Activated T-cell treated with anti-CD3 and anti-CD28 coated beads, Interleukin-2, amount 50 U/mL, for 24 hours (primary cell): Measurements from ENCODE around the gene IL34.

ENCODE experiments used
- DNase-seq: peaks from one replicate; pipeline ENCODE4 v3.0.0-alpha.2; 2020
- H3K27ac Mint-ChIP-seq: 2 replicates; pipeline ENCODE4 v1.8.0; 2020; ENCODE audit warnings: mild to moderate bottlenecking, mixed read lengths
- H3K27me3 Mint-ChIP-seq: 2 replicates; pipeline ENCODE4 v1.8.0; 2020; ENCODE audit warnings: mixed read lengths
- H3K36me3 Mint-ChIP-seq: 2 replicates; pipeline ENCODE4 v1.8.0; 2020; ENCODE audit warnings: low read depth, mixed read lengths
- H3K4me1 Mint-ChIP-seq: 2 replicates; pipeline ENCODE4 v1.8.0; 2020; ENCODE audit warnings: low read depth, mixed read lengths
- H3K4me3 Mint-ChIP-seq: 2 replicates; pipeline ENCODE4 v1.8.0; 2020; ENCODE audit warnings: mild to moderate bottlenecking, moderate library complexity, mixed read lengths
- H3K9me3 Mint-ChIP-seq: 2 replicates; pipeline ENCODE4 v1.8.0; 2020; ENCODE audit warnings: mixed read lengths

The IL34 gene

GRCh38 chr16:70684146-70685060, 38.0 kb downstream of the IL34 start:
- no peak overlapping the region for H3K27ac Mint-ChIP-seq
- no peaks in the 10 kb centered on the region for H3K9me3 Mint-ChIP-seq
- H3K27me3 Mint-ChIP-seq: peaks cover 38% of the 10 kb centered on the region
- H3K4me1 Mint-ChIP-seq: peaks cover 11% of the 10 kb centered on the region
- no peaks in the 10 kb centered on the region for H3K36me3 Mint-ChIP-seq
- no peak for DNase-seq
- H3K4me3 Mint-ChIP-seq: peak overlapping the region; percentile 65

- Mint-ChIP-seq H3K4me1 (peaks cover 11% of the 10 kb centered on the region), H3K4me3 (peak overlapping the region; percentile 65), H3K36me3 (no peaks in the 10 kb centered on the region), H3K9me3 (no peaks in the 10 kb centered on the region), H3K27me3 (peaks cover 38% of the 10 kb centered on the region), H3K27ac (no peak overlapping the region)
- DNase-seq: peak; percentile 47
Measured at GRCh38 chr16:70685061-70685937, 38.9 kb downstream of the IL34 start.

- Mint-ChIP-seq H3K36me3 (no peaks in the 10 kb centered on the region), H3K4me3 (peak within 1 kb of the TSS; percentile 65), H3K4me1 (peaks cover 11% of the 10 kb centered on the region), H3K27me3 (peaks cover 38% of the 10 kb centered on the region), H3K9me3 (no peaks in the 10 kb centered on the region), H3K27ac (peak within 1 kb of the TSS; percentile 37)
- DNase-seq: peak; percentile 56
Measured at GRCh38 chr16:70685938-70686375, 39.6 kb downstream of the IL34 start, which contains the start of gene MTSS2. Gene MTSS2 (minus strand): TSS chr16:70686053. CDS start chr16:70685791, 262 bp downstream.

- DNase-seq: no peak
- Mint-ChIP-seq H3K36me3 (no peaks in the 10 kb centered on the region), H3K9me3 (no peaks in the 10 kb centered on the region), H3K4me3 (peak overlapping the region; percentile 54), H3K27ac (peak overlapping the region; percentile 37), H3K27me3 (peaks cover 38% of the 10 kb centered on the region), H3K4me1 (peaks cover 11% of the 10 kb centered on the region)
Measured at GRCh38 chr16:70686376-70687101, 40.2 kb downstream of the IL34 start.

- Mint-ChIP-seq H3K27me3 (peaks cover 35% of the 10 kb centered on the region), H3K27ac (no peak overlapping the region), H3K9me3 (no peaks in the 10 kb centered on the region), H3K4me3 (no peak overlapping the region), H3K36me3 (no peaks in the 10 kb centered on the region), H3K4me1 (peaks cover 11% of the 10 kb centered on the region)
- no peak for DNase-seq
Measured at GRCh38 chr16:70687102-70687511, 40.7 kb downstream of the IL34 start.

- no peak overlapping the region for H3K27ac Mint-ChIP-seq
- peaks cover 11% of the 10 kb centered on the region for H3K4me1 Mint-ChIP-seq
- H3K36me3 Mint-ChIP-seq: no peaks in the 10 kb centered on the region
- H3K27me3 Mint-ChIP-seq: peaks cover 30% of the 10 kb centered on the region
- DNase-seq: no peak
- H3K4me3 Mint-ChIP-seq: no peak overlapping the region
- no peaks in the 10 kb centered on the region for H3K9me3 Mint-ChIP-seq
Measured at GRCh38 chr16:70687671-70688245, 41.4 kb downstream of the IL34 start.

- no peak for DNase-seq
- H3K4me1 Mint-ChIP-seq: peaks cover 11% of the 10 kb centered on the region
- no peak overlapping the region for H3K4me3 Mint-ChIP-seq
- H3K27ac Mint-ChIP-seq: no peak overlapping the region
- H3K9me3 Mint-ChIP-seq: no peaks in the 10 kb centered on the region
- peaks cover 2% of the 10 kb centered on the region for H3K36me3 Mint-ChIP-seq
- peaks cover 25% of the 10 kb centered on the region for H3K27me3 Mint-ChIP-seq
Measured at GRCh38 chr16:70688246-70688742, 41.9 kb downstream of the IL34 start.

GRCh38 chr16:70689035-70689969, 42.9 kb downstream of the IL34 start:
- H3K27ac Mint-ChIP-seq: no peak overlapping the region
- no peak overlapping the region for H3K4me3 Mint-ChIP-seq
- H3K9me3 Mint-ChIP-seq: no peaks in the 10 kb centered on the region
- H3K27me3 Mint-ChIP-seq: peaks cover 17% of the 10 kb centered on the region
- DNase-seq: no peak
- peaks cover 4% of the 10 kb centered on the region for H3K36me3 Mint-ChIP-seq
- H3K4me1 Mint-ChIP-seq: peaks cover 11% of the 10 kb centered on the region

GRCh38 chr16:70689970-70690891, 43.9 kb downstream of the IL34 start:
- no peak overlapping the region for H3K27ac Mint-ChIP-seq
- no peak for DNase-seq
- H3K4me3 Mint-ChIP-seq: no peak overlapping the region
- no peaks in the 10 kb centered on the region for H3K9me3 Mint-ChIP-seq
- H3K27me3 Mint-ChIP-seq: peaks cover 8% of the 10 kb centered on the region
- H3K4me1 Mint-ChIP-seq: peaks cover 7% of the 10 kb centered on the region
- H3K36me3 Mint-ChIP-seq: peaks cover 5% of the 10 kb centered on the region

GRCh38 chr16:70691223-70692129, 45.1 kb downstream of the IL34 start:
- Mint-ChIP-seq H3K27me3 (peaks cover 4% of the 10 kb centered on the region), H3K36me3 (peaks cover 10% of the 10 kb centered on the region), H3K9me3 (no peaks in the 10 kb centered on the region), H3K4me1 (peaks cover 13% of the 10 kb centered on the region), H3K27ac (no peak overlapping the region), H3K4me3 (no peak overlapping the region)
- no peak for DNase-seq

- Mint-ChIP-seq H3K27ac (no peak overlapping the region), H3K36me3 (peaks cover 13% of the 10 kb centered on the region), H3K9me3 (no peaks in the 10 kb centered on the region), H3K27me3 (no peaks in the 10 kb centered on the region), H3K4me1 (peaks cover 17% of the 10 kb centered on the region), H3K4me3 (no peak overlapping the region)
- no peak for DNase-seq
Measured at GRCh38 chr16:70692130-70692872, 45.9 kb downstream of the IL34 start.
